22Rv1 (cell line): ENCODE results near the gene QSOX2.

Source experiments
- CTCF ChIP-seq: fragments of 450-650 bp; IDR thresholded peaks from 2 replicates; pipeline ENCODE4 v1.5.1; 2017; ENCODE audit warnings: mild to moderate bottlenecking
- ZFX ChIP-seq: fragments of 450-650 bp; IDR thresholded peaks from 2 replicates; pipeline ENCODE4 v1.6.1; 2017; ENCODE audit warnings: antibody characterized with exemption, borderline replicate concordance

GRCh38 chr9:136293476-136294077 lies 48.0 kb upstream of the QSOX2 start:
- TF ChIP-seq CTCF: no peak
- no peak for TF ChIP-seq ZFX
